HG02970 (cell line): ENCODE results near the gene UGT1A10.
"Not testable (repeated sequence)": the region's sequence is repeated elsewhere in the genome, so short reads cannot be mapped to it uniquely, and the experiment has no call there.

Experiments
- ATAC-seq: cut with Tn5 transposase; IDR thresholded peaks from one replicate; pipeline ENCODE4 v1.9.1; 2021; ENCODE audit warnings: mild to moderate bottlenecking, moderate library complexity, moderate number of reproducible peaks; ENCODE audit not compliant: unreplicated experiment, low FRiP score

Gene UGT1A10

DNA sequence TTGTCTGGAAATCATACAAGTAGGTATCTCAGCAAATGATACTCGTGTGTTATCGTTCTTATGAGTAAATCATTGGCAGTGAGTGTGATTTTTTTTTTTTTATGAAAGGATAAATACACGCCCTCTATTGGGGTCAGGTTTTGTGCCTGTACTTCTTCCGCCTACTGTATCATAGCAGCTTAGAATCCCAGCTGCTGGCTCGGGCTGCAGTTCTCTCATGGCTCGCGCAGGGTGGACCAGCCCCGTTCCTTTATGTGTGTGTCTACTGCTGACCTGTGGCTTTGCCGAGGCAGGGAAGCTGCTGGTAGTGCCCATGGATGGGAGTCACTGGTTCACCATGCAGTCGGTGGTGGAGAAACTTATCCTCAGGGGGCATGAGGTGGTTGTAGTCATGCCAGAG, at the start of gene UGT1A10:
UGT1A10 (plus strand) TSS at position 143 of the 400 bp plus-strand sequence; CDS start at position 218, 75 bp downstream.
- not testable (repeated sequence) for ATAC-seq

DNA sequence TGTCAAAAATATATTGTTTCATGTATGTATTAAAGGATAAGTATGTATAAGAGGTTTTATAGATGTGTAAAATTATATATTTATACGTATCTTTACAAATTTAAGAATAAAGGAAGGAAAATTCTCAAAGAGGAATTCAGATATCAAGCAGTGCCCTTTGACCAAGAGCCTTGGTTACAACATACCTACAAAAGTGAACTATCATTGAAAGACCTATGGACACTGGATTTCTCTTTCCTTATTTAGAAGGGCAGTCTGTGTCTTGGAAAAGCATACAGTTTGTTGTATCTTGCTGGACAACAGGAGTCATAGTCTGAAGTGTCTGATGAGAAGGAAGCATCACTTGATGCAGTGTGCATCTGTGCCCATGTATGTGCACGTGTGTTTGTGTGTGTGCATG, 47.8 kb upstream of the UGT1A10 start:
- ATAC-seq = no peak

DNA sequence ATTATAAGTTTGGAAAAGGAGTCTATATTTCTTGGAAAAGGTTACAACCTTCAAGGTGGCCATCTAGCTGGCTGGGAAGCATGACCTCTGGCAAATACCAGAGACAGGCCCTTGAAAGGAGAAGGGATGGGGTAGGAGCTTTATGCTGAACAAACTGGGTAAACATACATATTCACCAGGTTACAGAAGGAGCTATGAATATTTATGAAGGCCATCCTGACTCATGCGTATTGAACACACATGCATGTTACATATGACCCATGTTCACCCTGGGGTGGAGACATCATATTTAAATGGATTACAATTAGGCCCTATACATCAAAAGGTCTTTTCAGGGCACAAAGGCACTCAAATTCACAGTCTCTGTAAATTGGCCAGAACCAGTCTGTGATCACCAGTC, 43.5 kb upstream of the UGT1A10 start:
- not testable (repeated sequence) for ATAC-seq

DNA sequence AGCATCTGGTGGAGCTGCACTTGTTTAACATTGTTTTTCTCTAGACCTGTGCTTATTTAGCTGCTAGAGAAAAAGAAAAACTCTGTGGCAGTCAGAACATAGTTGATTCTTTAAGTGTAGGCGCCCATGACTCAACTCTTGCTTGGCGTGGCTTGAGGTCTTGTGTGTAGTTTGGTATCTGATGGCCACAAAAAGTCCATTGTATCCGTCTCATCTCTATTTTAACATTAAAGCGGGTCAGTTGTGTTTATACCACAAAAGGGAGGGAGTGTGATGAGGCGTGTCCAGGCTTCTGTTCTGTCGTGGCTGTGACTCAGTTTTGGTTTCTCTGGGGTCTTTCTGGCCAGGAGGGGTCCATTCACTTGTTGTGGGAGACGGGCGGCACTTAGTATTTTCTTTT, 43.0 kb upstream of the UGT1A10 start:
- no peak for ATAC-seq

DNA sequence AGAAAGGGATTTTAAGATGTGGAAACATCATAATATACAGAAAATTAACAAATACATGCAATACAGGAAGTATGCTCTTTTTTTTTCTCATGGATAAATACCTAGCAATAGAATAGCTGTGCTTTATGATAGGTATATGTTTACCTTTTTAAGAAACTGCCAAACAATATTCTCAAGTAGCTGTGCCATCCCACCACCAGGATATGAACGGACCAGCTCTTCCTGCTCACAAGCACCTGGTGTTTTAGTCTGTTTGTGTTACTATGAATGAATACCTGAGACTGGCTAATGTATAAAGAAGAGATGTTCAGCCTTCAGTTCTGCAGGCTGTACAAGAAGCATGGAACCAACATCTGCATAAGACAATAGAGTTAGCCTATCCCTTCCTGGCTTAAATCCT, 38.7 kb upstream of the UGT1A10 start:
- ATAC-seq = no peak

DNA sequence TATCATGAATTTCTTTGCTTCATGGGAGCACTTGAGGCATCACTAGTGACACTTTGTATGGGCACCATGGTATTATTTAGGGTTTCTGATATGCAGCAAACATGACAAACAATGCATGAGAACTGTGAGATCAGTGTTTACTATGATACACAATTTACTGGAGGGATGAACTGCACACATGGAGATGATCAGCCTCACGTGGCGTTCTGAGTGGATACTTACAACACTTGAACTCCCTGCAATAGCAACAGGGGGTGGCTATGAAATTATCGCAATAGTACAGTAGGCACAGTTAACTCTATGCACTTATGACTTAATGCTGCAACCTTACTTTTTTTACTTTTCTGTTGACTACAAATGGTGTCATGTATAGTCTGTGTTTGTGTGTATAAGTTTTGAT, 37.3 kb upstream of the UGT1A10 start:
- ATAC-seq = no peak

DNA sequence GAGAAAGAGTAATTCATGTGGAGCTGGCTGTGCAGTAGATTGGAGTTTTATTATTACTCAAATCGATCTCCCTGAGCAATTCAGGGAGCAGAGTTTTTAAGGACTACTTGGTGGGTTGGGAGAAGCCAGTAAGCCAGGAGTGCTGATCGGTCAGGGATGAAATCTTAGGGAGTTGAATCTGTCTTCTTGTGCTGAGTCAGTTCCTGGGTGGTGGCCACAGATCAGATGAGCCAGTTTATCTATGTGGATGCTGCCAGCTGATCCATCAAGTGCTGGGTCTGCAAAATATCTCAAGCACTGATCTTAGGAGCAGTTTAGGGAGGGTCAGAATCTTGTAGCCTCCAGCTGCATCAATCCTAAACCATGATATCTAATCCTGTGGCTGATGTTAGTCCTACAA, 35.9 kb upstream of the UGT1A10 start:
- no peak for ATAC-seq

DNA sequence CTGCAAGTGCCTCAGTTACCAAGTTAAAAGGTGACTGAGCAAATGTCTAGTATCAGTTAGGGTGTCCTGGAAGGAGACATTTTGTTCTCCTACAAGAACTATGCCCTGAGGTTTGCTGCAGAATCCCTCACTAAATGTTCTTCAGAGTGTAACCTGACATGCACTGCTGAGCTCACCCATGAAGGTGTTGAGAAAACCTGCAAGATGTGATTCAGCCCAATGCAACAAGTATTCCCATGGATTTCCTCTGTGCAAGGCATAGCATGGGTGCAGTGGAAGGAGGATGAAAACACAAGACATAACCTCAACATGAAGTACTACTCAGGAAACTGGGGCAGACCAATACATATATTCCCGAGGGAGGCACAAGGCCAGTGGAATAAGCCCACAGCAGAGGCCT, 34.2 kb upstream of the UGT1A10 start:
- no peak for ATAC-seq

DNA sequence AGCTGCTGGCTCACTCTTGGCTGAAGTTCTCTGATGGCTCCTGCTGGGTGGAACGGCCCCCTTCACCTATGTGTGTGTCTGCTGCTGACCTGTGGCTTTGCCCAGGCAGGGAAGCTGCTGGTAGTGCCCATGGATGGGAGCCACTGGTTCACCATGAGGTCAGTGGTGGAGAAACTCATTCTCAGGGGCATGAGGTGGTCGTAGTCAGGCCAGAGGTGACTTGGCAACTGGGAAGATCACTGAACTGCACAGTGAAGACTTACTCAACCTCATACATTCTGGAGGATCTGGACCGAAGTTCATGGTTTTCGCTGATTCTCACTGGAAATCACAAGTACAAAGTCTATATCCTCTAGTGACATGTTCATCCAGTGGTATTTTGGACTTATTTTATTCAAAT, 32.7 kb upstream of the UGT1A10 start:
- no peak for ATAC-seq

DNA sequence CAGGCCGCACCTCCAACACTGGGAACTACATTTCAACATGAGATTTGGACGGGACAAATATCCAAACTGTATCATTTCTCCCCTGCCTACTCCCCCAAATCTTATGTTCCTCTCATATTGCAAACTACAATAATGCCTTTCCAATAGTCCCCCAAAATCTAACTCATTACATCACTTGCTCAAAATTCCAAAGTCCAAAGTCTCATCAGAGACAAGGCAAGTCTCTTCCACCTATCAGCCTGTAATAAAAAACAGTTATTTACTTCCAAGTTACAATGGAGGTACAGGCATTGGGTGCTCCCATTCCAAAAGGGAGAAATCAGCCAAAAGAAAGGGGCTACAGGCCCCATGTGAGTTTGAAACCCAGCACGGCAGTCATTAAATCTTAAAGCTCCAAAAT, 31.4 kb upstream of the UGT1A10 start:
- ATAC-seq = no peak

DNA sequence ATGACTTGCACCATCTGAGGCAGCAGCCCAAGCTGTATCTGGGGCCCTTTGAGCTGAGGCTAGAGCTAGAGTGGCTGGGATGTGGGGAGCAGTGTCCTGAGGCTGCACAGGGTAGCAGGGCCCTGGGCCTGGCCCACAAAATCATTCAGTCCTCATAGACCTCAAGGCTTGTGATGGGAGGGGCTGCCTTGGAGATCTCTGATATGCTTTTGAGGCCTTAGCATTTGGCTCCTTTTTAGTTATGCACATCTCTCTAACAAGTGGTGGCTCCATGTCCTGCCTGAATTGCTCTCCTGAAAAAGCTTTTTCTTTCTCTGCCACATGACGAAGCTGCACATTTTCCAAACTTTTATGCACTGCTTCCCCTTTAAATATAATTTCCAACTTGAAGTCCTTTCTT, 30.6 kb upstream of the UGT1A10 start:
- no peak for ATAC-seq

DNA sequence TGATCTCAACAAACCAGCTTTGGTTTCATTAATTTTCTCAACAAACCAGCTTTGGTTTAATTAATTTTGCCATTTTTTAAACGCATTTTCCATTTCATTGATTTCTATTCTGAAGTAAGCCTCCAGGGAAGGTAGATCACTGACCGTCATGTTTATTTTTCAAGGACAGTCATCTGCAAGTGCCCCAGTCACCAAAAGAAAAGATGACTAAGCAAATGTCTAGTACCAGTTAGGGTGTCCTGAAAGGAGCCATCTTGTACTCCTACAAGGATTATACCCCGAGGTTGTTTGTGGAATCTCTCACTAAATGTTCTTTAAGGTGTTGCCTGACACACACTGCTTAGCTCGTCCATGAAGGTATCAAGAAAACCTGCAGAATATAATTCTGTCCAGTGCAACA, 25.0 kb upstream of the UGT1A10 start:
- ATAC-seq = no peak

DNA sequence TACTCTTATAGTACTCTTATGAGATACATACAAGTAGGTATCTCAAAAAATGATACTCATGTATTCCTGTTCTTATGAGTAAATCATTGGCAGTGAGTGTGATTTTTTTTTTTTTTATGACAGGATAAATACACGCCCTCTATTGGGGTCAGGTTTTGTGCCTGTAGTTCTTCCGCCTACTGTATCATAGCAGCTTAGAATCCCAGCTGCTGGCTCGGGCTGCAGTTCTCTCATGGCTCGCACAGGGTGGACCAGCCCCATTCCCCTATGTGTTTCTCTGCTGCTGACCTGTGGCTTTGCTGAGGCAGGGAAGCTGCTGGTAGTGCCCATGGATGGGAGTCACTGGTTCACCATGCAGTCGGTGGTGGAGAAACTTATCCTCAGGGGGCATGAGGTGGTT, 18.8 kb upstream of the UGT1A10 start, which contains the start of gene UGT1A8:
UGT1A8 (plus strand) TSS at position 158 of the 400 bp plus-strand sequence; CDS start at position 233, 75 bp downstream.
- ATAC-seq = not testable (repeated sequence)

DNA sequence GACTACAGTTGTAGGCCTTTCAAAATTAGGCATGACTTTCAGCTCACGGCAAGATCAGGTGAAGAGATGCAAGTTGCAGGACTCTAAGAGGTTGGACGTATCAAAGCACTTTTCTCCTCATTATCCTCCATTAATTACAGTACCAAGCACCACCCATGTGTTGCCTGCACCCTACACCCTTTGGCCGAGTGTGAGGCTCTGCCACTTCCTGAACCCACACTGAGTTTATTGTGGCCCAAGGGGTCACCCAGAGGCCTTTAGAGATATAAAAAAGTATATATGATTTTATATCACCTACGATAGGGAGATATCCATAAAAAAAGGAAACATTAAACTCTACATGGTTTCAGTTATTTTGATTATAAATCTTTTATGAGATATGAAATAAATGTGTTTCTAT, 16.0 kb upstream of the UGT1A10 start:
- no peak for ATAC-seq

DNA sequence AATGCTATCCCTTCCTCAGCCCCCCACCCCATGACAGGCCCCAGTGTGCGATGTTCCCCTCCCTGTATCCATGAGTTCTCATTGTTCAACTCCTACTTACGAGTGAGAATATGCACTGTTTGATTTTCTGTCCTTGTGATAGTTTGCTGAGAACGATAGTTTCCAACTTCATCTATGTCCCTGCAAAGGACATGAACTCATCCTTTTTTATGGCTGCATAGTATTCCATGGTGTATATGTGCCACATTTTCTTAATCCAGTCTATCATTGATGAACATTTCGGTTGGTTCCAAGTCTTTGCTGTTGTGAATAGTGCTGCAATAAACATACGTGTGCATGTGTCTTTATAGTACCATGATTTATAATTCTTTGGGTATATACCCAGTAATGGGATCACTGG, 14.4 kb upstream of the UGT1A10 start:
- ATAC-seq = not testable (repeated sequence)

DNA sequence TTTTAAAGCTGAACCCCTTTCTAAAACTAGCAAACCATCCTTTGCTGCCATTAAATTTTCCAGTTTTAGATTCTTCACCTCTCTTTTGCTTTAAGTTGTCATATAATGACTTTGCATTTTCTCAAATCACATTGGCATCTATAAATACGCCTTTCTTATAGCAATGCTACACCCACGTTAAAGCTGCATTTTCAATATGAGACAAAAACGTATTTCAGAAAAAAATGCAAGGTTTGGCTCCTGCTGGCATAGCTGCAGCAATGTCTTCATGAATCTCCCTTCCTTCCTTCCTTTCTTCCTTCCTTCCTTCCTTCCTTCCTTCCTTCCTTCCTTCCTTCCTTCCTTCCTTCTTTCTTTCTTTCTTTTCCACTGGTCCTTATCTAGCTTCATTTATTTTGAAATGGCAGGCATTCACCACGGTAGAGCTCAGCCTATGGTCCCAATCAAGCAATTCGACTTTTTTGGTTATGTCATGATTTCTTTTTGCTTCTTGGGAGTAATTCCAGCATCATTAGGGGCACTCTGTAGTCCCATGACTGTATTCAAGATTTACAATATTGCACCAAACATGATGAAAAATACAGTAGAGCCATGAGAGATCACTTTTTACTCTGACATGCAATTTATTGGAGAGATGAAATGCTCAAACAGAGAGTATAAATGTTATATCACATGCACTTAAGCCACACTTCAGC, 8.8 kb upstream of the UGT1A10 start:
- no peak for ATAC-seq

DNA sequence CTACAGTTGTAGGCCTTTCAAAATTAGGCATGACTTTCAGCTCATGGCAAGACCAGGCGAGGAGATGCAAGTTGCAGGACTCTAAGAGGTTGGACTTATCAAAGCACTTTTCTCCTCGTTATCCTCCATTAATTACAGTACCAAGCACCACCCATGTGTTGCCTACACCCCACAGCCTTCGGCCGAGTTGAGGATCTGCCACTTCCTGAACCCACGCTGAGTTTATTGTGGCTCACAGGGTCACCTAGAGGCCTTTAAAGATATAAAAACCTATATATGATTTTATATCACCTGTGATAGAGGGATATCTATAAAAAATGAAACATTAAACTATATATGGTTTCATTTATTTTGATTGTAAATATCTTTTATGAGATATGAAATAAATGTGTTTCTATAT, 2.6 kb downstream of the UGT1A10 start:
- no peak for ATAC-seq

DNA sequence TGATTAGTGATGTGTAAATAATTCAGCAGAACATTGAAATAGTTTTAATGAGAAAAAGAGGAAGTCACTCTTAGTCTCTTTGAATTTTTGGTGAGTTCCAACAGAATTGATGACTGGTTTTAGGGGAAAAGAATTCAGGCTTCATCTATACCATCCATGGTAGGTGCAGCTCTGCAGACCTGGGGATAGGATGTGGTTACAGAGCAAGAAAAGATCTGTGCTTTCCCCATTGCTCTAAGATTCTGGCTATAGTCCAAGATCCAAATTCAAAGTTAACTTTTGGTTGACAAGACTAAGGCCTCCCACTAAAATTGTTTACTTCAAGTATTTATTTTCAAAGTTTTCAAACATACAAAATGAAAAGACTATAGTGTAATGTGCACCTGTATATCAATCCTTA, 3.6 kb downstream of the UGT1A10 start:
- no peak for ATAC-seq

DNA sequence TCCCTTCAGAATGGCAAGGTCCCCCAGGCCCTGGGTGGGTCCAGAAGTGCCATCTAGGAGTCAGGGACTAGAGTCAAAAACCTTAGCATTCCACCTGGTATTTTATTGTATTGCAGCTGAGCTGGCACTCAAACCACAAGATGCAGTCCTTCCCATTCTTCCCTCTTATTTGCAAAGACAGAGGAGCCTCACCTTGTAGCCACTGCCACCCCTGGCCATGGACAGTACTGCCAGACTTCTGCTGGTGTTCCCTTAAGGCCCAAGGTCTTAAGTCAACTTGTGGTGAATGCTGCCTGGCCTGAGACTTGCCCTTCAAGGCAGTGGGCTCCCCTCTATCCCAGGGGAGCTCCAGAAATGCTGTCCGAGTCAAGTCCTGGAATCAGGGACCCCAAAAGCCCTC, 6.9 kb downstream of the UGT1A10 start:
- no peak for ATAC-seq

DNA sequence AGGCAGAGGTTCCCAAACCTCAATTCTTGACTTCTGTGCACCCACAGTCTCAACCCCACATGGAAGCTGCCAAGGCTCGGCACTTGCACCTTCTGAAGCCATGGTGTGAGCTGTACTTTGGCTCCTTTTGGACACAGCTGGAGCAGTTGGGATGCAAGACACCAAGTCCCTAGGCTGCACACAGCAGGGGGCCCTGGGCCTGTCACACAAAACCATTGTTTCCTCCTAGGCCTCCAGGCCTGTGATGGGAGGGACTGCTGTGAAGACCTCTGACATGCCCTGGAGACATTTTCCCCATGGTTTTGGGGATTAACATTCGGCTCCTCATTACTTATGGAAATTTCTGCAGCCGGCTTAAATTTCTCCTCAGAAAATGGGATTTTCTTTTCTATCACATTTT, 9.8 kb downstream of the UGT1A10 start:
- not testable (repeated sequence) for ATAC-seq

DNA sequence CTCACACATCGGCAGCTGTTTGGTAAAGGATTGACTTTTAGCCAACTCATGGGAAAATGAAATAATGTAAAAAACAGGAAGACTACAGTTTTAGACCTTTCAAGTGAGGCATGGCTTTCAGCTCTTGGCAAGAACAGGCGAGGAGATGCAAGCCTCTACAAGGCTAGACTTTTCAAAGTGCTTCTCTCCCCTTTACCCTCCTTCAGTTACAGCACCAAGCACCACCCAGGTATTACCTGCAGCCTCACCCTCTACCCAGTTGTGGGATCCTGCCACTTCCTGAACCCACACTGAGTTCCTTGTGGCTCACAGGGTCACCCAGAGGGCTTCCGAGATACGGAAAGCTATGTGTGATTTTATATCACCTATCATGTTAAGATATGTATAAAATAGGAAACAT, 14.7 kb downstream of the UGT1A10 start:
- ATAC-seq = no peak

DNA sequence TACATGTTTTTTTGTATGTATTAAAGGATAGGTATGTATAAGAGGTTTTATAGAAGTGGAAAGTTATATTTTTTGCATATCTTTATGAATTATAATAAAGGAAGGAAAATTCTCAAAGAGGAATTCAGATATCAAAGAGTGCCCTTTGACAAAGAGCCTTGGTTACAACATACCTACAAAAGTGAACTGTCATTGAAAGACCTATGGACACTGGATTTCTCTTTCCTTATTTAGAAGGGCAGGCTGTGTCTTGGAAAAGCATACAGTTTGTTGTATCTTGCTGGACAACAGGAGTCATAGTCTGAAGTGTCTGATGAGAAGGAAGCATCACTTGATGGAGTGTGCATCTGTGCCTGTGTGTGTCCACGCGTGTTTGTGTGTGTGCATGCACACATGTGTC, 15.2 kb downstream of the UGT1A10 start:
- no peak for ATAC-seq

DNA sequence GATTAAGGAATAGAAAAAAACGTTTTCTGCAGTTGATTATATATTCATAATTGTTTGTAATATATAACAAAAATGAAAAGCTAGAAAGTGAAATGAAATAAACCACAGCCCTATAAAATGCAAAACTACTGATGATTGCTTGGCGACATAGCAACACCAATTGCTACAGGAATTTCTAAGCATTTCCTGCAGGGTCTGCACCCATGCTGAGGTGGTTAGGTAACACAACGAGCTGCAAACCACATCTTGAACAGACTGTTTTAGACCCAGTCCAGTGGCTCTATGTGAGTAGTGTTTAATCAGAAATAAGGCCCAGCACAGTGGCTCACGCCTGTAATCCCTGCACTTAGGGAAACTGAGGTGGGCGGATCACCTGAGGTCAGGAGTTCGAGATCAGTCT, 18.3 kb downstream of the UGT1A10 start:
- no peak for ATAC-seq
